HG03521 (cell line): ENCODE results near the gene SIRT2.
A peak's percentile ranks its signal among the peaks of the same experiment; 100 is the strongest.
"Not testable (repeated sequence)": the region's sequence is repeated elsewhere in the genome, so short reads cannot be mapped to it uniquely, and the experiment has no call there.

Experiments used
- ATAC-seq: cut with Tn5 transposase; IDR thresholded peaks from one replicate; pipeline ENCODE4 v1.9.1; 2021; ENCODE audit warnings: mild to moderate bottlenecking, moderate library complexity; ENCODE audit not compliant: unreplicated experiment

SIRT2 gene

DNA sequence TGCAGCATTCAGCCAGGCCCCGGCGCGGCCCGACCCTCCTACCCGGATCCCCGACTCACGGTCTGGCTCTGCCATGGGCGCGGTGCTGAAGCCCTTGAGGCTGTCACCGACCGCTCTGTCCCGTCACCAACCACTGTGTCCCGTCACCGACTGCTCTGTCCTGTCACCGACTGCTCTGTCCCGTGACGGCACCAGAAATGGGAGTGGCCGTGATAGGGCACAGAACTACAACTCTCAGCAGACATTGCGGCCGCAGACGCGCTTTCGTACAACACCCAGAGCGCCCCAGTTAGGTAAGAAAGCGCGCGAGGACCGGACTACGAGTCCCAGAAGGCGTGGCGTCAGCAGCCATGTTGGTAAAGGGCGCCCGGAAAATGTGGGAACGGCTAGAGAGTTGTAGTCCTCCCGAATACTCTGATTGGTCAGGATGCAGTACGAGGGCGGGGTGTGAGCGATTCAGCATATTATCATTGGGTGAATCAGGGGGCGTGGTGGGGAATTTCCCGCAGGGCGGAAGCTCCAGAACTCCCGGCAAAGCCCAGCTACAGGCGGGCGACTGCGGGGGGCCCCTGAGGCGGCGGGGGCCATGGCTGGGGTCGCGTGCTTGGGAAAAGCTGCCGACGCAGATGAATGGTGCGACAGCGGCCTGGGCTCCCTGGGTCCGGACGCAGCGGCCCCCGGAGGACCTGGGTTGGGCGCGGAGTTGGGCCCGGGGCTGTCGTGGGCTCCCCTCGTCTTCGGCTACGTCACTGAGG lies at the start of gene SIRT2, which contains the start of gene NFKBIB:
Gene SIRT2 (minus strand): TSS at position 172 of the 755 bp plus-strand sequence. CDS start 97 bp downstream, at position 75.
Gene NFKBIB (plus strand): TSS at position 523 of the 755 bp plus-strand sequence. CDS start 64 bp downstream, at position 587.
- peak; percentile 86 for ATAC-seq

DNA sequence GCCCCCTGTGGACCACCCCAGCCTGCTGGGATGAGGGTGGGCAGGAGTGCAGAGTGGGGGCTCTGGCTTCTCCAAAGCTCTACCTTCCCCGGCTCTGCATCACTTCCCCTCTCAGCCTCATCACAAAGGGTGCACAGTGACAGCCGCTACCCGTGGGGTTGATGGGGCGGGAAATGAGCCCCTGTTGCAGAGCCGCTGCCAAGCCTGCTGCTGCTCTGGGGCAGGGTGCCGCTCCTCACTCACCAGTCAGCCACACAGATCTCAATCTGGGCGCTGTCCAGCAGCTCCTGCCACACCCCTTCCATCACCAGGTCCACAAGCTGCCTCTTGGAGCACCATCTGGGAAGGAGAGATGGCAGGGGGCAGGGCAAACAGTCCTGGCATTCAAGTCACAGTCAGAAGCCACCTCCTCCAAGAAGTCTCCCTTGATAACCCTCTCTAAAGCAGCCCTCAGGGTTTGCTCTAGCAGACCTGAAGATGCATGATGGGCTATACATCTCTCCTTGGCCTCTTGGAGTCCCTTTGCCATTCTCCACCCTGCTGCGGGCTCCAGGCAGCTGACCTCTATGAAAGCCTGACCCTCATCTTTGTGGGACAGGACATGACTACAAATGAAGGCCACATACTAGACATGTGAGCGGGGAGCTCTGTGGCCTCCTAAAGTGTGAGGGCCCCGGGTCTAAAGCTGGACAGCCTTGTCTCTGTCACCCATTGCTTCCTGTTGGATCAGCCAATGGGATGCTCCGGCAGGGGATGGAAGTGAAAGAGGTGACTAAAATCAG lies 47.0 kb upstream of the SIRT2 start:
- no peak for ATAC-seq

DNA sequence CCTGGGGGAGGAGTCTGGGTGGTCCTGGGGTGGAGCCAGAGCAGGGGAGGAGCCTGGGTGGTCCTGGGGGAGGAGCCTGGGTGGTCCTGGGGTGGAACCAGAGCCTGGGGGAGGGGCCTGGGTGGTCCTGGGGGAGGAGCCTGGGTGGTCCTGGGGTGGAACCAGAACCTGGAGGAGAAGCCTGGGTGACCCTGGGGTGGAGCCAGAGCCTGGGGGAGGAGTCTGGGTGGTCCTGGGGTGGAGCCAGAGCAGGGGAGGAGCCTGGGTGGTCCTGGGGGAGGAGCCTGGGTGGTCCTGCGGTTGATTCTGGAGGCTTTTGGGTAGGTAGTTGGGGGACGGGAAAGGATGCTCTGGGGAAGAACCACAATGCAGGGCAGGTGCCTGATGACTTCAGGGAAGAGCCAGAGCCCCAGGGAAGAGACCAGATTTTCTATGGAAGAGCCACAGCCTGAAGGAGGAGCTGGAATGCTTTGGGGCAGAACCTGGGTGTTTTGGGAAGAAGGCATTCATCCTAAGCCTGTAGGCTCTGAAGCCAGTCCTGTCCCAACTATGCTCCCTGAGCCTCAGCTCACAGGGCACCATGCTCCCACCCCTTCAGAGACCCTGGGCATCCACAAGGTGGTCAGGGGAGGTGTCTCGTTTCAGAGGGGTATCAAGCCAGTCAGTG lies 46.3 kb upstream of the SIRT2 start:
- ATAC-seq: no peak

DNA sequence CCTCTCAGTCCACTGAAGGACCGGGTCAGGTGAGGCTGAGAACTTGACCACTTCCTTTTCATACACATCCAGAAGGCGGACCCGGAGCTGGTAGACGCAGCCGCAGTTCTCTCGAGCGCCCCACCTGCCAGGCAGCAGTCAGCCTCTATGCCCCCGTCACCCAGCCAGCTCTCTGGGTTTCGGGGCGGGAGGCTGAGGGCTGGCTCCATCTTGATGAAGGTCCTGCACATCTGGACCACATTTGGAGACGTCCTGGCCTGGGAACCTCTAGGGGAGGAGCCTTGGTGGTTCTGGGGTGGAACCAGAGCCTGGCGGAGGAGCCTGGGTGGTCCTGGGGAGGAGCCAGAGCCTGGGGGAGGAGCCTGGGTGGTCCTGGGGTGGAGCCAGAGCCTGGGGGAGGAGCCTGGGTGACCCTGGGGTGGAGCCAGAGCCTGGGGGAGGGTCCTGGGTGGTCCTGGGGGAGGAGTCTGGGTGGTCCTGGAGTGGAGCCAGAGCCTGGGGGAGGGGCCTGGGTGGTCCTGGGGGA lies 45.6 kb upstream of the SIRT2 start:
- ATAC-seq: no peak

DNA sequence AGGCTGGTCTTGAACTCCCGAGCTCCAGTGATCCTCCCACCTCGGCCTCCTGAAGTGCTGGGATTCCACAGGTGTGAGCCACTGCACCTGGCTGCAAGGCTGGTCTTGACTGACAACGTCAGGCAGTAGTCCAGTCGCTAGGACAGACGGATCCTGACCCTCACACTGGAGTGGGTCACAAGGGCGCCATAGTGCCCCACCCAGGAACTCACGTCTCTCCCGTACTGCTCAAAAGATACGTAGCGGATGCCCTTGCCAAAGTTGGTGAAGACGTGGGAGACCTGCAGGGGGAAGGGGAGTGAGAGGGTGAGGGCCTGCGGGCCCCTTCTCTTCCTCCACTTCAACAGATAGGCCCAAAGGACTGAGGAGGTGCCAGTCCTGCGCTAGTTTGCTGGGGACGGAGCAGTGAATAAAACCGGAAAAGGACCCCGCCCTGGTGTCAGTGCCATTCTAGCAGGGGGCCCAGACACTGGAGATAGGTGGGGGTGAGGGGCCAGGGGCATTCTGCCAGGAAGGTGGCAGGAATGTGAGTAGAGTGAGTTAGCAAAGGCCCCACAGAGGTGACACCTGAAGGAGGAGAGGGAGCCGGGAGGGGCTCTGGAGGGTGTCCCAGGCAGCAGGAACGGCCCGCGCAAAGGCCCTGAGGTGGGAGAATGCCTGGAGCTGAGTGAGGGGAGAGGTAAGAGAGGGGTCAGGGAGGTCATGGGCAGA lies 43.2 kb upstream of the SIRT2 start:
- no peak for ATAC-seq

DNA sequence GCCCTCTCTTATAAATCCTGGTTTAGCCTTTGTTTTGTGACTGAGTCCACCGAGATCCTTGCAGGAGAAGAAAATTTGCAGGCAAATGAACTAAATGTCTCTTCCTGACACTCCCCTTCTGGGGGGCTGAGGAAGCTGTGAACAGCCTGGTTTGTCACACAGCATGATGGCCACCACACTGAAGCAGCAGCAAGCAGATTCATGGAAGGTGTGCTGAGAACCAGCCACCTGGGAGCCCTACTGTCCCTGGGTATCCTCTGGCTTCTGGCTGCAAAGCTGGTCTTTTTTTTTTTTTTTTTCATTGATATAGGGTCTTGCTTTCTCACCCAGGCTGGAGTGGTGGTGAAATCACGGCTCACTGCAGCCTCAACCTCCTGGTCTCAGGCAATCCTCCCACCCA lies 42.6 kb upstream of the SIRT2 start:
- ATAC-seq: no peak

DNA sequence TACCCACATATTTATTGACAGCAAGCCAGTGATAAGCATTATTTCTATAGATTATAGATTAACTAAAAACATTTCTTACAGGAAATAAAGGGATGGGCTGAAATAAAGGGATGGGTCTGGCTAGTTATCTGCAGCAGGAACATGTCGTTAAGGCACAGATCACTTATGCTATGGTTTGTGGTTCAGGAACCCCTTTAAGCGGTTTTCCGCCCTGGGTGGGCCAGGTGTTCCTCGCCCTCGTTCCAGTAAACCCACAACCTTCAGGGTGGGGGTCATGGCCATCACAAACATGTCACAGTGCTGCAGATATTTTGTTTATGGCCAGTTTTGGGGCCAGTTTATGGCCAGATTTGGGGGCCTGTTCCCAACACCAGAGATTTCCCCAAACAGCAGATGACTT lies 42.0 kb upstream of the SIRT2 start:
- ATAC-seq: not testable (repeated sequence)

DNA sequence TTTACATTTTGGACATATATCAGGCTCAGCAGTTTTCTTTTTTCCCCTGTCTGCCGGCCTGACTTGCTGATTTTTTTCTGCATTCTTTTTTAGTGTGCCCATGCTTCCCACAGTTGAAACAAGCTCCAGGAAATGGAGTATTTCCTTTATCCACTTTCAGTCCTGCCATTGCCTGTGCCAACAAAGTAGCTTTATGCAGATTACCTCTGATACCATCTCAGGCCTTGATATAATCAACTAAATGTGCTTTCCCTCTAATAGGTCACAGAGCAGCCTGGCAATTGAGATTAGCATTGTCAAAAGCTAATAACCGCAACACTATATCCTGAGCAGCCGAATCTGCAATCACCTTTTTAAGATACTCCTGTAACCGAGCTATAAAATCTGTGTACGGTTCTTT lies 40.5 kb upstream of the SIRT2 start:
- ATAC-seq: no peak

DNA sequence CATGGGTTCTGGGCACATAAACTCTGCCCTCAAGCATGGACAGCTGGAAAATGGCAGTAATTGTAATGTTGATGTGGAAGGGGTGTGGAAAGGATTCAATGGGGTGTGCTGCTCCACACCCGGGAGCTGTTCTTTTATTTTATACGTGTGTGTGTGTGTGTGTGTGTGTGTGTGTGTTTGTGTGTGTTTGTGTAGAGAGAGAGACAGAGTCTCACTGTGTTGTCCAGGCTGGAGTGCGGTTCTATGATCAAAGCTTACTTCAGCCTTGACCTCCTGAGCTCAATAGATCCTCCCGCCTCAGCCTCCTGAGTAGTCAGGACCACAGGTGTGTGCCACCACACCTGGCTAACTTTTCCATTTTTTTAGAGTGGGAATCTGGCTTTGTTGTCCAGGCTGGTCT lies 34.1 kb upstream of the SIRT2 start:
- no peak for ATAC-seq

DNA sequence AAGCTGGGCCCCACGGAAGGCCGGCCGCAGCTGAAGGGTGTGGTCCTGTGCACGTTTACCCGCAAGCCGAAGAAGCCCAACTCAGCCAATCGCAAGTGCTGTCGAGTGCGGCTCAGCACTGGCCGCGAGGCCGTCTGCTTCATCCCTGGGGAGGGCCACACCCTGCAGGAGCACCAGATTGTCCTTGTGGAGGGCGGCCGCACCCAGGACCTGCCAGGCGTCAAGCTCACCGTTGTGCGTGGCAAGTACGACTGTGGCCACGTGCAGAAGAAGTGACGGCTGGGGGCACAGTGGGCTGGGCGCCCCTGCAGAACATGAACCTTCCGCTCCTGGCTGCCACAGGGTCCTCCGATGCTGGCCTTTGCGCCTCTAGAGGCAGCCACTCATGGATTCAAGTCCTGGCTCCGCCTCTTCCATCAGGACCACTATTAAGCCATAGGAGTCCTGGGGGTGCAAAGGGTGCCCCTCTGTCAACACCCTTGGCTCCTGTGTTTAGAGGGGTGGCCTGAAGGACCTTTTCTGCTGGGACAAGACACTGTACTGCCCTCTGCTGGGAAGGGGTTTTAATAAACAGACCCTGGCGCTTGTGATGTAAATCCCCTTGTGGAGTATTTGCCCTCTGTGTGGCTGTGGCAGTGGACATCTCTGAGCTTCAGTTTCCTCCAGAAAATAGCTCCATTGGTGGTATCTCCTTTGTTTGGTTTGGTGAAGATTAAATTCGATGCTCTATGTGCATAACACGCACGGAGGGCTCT lies 33.2 kb upstream of the SIRT2 start:
- ATAC-seq: no peak

DNA sequence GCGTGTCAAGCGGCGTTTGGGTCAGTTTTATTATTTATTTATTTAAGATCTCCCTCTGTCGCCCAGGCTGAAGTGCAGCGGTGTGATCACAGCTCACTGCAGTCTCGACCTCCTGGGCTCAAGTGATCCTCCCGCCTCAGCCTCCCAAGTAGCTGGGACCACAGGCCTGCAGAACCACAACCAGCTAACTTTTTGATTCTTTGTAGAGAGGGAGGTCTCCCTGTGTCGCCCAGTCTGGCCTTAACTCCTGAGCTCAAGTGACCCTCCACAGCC lies 32.0 kb upstream of the SIRT2 start:
- ATAC-seq: no peak

DNA sequence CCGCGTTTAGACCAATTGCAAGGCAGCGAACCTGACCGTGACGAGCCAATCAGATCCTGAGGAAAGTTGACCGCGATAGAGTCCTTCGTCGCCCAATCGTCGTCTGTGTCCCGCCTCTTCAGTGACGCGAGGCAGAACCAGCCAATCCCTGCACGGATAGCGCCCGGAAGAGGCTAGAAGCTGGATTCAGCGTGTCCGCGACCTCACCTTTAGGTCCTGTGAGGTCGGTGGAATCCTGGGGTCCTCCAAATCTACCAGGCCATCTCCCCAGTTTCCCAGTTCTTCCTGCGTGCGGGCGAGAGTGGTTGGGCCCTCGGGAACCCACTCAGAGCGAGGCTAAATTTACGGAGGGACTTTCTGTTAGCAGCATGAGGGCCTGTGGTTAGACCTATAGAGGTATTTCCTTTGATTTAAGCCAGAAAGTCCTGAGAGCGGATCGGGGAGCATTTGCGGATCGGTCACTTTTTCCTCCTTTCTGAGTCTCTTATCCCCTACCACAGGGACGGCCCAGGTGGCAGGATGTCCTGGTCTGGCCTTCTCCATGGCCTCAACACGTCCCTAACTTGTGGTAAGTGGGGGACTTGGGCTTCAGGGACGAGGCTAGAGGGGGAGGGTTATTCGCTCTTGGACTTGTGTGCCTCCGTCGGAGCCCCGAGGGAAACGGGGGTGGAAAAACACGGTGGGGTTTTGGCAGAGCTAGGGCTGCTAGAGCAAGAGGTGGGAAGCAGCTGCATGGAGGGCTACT lies 31.5 kb upstream of the SIRT2 start, which contains the start of gene MRPS12:
Gene MRPS12 (plus strand): TSS at position 169 of the 745 bp plus-strand sequence. CDS start 351 bp downstream, at position 520.
- ATAC-seq: peak; percentile 91

DNA sequence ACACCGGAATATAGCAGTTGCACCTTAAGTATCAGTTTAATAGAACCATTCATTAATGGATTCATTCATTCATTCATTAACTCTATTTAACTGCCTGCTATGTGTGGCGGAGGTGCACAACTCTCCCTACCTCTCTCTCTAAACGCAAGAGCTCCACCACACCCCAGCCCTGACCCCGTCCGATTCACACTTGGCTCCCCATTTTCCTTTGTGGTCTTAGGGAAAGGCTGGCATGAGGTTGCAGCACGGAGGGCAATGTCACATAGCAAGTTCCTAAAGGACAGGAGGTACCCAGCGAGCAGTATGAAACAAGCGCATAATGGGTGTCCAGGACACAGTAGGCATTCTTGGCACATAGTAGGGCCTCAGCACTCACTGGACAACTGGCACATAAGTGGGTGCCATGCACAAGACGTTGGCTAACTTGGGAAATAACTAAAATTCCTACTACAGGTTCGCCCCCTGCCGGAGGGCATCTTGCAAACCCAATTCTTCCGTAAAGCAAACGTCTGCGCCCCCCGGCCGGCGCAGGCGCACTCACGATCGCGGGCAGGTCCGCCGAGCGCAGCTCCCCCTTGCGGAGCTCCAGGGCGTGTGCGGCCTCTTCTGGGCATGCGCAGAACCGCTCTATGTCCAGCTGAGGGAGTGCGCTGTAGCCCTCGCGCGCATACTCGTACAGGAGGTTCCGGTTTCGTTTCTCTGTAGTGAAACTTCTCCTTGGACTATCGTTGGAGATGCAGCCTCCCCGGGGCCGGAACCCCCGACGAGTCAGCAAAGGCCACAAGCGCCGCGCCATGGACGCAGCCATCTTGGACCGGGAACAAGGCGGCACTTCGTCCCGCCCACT lies 30.7 kb upstream of the SIRT2 start, which contains the start of gene SARS2:
Gene SARS2 (minus strand): TSS at position 835 of the 847 bp plus-strand sequence. CDS start 27 bp downstream, at position 808.
- peak; percentile 65 for ATAC-seq

DNA sequence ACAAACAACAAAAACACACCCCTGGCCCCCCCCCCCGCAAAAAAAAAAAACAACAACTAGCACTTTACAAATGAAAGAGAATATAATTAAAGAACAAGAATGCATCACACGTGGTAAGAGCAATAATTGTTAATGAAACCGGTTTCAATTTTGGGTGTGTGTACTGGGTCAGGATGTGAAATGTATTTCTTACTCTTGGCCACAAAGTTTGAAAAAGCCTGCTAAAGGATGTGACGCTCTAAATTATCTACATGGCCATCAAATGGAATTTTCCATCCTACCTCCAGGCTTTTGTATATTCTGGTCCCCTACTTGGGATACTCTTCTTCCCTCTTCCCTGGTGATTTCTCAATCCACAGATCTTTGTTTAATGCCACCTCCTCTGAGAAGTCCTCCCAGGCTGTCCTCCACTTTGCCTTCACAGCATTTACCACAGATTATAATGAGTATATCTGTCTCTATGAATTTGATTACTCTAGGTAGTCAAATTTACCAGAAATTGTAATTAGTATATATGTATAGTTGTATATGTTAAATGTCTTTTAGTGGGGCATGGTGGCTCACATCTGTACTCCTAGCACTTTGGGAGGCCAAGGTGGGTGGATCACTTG lies 29.1 kb upstream of the SIRT2 start:
- no peak for ATAC-seq

DNA sequence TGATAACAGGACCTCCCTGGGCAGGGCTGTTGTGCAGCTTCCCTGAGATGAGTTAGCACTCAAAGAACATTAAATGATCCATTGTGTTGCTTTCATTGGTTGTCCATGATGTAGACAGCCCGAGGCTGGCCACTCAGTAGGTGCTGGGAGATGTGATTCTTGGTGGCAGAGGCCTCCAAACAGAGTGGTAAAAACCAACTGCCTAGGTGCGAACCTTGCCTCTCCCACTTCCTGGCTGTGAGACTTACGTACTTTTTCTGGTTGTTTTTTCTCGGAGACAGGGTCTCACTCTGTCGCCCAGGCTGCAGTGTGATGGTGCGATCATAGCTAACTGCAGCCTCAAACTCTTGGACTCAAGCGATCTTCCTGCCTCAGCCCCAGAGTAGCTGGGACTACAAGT lies 25.0 kb upstream of the SIRT2 start:
- ATAC-seq: no peak

DNA sequence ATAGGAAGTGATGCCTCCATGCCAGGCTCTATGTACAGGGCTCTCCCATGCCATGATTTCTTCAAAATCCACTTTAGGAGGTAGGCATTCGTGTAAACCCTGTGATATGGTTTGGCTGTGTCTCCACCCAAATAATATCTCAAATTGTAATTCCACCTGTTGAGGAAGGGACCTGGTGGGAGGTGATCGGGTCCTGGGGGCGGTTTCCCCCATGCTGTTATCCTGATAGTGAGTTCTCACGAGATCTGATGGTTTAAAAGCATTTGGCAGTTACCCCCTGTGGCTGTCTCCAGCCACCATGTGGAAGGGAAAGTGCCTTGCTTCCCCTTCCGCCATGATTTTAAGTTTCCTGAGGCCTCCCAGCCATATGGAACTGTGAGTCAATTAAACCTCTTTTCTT lies 23.1 kb upstream of the SIRT2 start:
- ATAC-seq: no peak

DNA sequence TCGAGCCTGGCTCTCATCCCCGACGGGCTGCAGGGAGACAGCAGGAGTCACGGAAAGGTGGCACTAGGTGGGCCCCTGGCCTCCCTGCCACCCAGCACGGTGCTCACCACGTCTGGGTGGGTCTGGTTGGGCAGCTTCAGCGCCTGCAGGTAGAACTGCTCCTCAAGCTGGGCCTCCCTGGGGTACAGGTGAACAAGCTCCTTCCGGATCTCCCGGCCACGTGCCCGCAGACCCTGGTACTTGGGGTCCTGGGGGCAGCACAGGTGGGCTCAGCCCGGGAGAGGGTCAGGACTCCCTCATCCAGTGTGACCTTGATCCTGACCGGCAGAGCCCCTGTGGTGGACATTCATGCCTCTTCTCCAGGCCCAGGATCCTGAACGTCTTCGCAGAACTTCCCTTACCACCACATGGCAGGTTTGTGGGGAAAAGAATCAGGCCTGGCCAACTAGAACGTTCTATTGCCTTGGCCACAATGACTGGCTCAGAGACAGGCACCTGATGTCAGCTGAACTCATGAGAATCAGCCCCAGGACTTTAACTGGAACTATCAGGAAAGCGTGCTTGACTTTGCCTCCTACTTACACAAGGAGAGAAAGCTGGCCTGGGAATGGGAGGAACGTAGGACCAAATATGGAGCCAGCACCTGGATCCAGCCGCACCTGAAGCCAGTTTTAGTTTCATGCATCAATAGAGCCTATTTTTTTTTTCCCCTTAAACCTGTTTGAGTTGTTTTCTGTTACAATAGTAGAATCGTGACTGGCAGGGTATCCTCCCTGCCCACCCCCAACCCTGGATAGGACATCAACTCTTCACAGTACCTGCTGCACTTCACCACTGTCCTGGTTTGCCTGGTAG lies 22.2 kb upstream of the SIRT2 start:
- ATAC-seq: no peak
